OCI-M2 (cell line): Measurements from ENCODE around the gene FRMD4A.
"Not testable (repeated sequence)": the region's sequence is repeated elsewhere in the genome, so short reads cannot be mapped to it uniquely, and the experiment has no call there.

ENCODE experiments used
- DNase-seq: peaks from one replicate; lab custom pipeline; 2025; ENCODE audit not compliant: unreplicated experiment; lab: John Stamatoyannopoulos, UW

FRMD4A gene

DNA sequence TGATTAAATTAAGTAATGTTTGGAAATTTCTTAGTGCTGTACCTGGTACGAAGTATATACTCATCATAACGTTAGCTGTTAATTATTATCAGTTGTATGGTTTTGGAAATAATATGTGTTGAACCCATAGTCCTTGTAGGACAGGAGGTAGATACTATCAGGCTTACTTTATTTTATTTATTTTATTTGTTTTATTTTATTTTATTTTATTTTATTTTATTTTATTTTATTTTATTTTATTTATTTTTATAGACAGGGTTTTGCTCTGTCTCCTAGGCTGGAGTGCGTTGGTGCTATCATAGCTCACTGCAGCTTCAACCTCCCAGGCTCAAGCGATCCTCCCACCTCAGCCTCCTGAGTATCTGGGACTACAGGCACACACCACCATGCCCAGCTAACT, 465.5 kb downstream of the FRMD4A start:
- not testable (repeated sequence) for DNase-seq

- DNase-seq = no peak
Measured at GRCh38 chr10:13862546-13863233, 468.0 kb downstream of the FRMD4A start.

DNA sequence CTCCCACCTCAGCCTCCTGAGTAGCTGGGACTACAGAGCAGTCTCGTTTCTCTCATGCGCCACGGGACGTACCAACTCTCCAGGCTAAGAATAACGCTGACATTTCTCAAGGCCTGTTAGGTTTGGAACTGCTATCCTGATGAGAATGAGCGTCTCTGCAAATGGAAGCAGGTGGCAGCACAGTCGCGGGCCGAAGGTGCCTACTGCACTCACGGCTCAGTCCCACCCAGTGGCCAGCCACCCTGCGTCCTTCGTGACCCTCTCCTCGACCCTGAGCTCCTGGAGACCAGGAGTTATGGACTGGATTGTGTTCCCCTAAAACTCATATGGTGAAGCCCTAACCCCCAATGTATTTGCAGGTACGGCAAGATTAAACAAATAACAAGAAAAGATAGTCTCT, 469.8 kb downstream of the FRMD4A start:
- no peak for DNase-seq

GRCh38 chr10:13859979-13860654, 470.6 kb downstream of the FRMD4A start:
- no peak for DNase-seq

GRCh38 chr10:13858709-13859108, 472.0 kb downstream of the FRMD4A start:
- DNase-seq = no peak

GRCh38 chr10:13857451-13857850, 473.3 kb downstream of the FRMD4A start:
- no peak for DNase-seq

- DNase-seq = no peak
Measured at GRCh38 chr10:13853854-13854253, 476.9 kb downstream of the FRMD4A start.

- DNase-seq = no peak
Measured at GRCh38 chr10:13852872-13853271, 477.9 kb downstream of the FRMD4A start.

DNA sequence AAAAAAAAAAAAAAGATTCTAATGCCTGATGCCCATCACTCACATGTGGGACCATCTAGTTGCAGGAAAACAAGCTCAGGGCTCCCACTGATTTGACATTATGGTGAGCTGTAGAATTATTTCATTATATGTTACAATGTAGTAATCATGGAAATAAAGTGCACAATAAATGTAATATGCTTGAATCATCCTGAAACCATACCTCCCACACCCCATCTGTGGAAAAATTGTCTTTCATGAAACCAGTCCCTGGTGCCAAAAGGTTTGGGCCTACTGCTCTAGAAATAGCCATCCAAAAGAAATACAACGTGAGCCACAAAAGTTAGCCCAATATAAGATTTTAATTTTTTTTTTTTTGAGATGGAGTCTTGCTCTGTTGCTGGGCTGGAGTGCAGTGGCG, 478.8 kb downstream of the FRMD4A start:
- no peak for DNase-seq

DNA sequence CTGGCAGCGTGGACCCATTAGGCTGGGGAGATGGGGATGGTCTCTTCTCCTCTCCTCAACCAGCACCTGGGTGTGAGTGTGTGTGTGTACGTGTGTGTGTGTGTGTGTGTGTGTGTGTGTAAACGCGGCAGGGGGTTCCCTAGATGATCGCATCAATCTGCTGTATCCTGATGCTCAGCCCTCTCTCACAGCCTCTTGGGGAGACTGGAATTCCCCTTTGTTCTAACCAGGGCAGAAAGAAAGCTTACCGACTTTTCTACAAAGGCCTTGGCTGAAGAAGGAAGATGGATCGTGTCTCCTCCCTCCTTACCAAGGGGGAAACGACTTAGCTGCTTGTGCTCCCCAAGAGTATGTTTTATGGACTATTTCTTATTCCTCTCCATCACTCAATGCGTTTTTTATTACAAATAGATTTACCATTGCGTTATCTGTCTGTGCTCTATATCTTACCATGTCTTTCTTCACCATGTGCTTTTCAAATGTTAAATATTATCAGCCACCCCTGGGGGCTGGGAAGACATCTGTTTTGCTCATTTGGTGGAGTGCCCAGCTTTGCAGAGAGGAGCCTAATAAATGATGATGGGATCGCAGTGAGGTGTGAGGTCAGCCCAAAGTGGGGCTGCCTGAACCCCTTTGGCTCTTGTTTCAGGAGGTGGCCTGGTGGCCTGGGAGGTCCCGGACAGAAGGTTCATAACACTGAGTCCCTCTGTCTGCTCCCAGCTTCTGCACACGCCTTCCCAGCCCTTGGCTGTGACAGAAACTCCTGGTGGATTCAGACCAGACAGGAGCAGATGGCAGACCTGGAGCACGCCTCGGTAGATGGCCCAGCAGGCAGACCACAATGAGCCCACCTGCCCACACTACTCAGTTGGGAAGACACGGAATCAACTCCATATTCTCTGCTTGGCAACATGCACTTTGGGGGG, 481.9 kb downstream of the FRMD4A start:
- no peak for DNase-seq

DNA sequence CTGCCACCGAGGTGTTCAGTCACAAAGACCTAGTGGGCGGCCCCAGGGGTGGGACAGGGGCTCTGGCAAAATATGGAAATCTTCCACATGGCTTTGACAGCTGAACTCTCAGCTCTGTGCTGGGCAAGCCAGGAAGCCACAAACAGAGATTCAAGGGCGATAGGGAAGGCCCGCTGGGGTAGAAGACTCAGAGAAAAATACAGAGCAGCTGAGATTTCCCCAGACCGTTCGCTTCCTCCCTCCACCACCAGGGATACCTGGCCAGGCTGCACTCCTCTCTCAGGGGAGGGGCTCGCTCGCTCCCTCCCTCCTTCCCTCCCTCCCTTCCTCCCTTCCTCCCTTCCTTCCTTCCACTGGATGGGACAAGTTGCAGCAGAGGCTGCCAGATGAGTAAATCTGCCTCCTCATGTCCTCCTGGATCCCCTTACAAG, 483.5 kb downstream of the FRMD4A start:
- no peak for DNase-seq

DNA sequence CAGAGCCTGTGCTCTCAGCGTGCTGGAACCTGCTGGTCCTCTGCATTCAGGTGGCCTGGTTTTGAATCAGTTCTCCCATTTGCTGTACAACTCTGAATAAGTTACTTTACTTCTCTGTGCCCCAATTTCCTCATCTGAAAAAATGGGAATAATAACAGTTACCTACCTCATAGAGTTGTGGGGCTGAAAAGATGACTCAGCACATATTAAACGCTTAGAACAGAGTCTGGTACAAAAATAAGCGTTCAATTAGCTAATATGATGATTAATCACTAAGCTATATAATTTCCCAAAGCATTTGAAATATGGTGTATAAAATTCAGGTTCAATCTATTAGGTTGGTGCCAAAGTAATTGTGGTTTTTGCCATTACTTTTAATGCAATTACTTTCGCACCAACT, 484.8 kb downstream of the FRMD4A start:
- no peak for DNase-seq

- no peak for DNase-seq
Measured at GRCh38 chr10:13844651-13845050, 486.1 kb downstream of the FRMD4A start.

GRCh38 chr10:13842117-13842516, 488.6 kb downstream of the FRMD4A start:
- no peak for DNase-seq

- DNase-seq = no peak
Measured at GRCh38 chr10:13840036-13840435, 490.7 kb downstream of the FRMD4A start.

DNA sequence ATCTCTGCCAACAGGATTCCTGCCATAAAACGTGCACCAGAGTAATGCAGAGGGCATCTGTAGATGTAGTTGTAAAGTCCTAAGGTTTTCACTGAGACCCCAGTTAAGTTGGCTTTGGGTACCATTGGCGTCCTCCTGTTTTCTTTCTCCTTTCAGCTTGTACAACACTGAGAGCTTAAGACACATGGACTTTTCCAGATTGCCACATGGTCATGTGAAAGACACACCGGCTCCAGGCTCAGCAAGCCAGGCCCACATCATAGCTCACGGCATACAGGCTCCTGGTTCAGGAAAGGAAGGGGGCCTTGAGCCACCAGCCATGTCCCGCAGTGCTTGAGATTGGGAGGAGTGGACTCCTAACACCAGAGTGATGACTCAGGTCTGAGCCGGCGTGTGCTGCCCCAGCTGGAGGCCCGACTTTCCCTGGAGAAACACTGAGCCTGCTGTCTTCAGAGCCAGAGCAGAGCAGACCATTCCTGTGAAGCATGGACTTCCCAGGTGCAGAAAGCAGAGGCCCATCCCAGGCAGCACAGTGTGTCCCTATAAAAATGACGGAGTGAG, 491.2 kb downstream of the FRMD4A start:
- DNase-seq = no peak

DNA sequence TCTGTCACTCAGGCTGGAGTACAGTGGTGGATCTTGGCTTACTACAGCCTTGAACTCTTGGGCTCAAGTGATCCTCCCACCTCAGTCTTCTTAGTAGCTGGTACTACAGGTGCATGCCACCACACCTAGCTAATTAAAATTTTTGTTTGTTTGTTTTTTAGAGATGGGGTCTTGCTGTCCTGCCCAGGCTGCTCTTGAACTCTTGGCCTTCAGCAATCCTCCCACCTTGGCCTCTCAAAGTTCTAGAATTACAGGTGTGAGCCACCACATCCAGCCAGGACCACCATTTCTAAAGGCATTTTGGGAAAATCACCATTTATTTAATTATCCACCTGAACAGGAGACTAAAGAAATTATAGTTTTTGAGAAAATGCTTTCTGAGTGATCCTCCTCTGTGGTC, 491.7 kb downstream of the FRMD4A start:
- no peak for DNase-seq

DNA sequence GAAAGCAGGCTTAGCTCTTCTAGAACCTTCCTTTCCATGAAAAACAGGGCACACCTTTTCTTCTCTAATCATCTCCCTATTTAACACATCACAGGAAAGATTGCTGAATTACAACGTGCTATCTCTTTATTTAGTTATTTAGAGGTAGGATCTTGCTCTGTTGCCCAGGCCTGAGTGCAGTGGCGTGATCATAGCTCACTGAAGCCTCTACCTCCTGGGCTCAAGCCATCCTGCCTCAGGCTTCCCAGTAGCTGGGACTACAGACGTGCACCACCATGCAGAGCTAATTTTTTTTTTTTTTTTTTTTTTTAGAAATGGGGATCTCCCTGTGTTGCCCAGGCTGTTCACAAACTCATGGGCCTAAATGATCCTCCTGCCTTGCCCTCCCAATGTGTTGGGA, 492.8 kb downstream of the FRMD4A start:
- no peak for DNase-seq

DNA sequence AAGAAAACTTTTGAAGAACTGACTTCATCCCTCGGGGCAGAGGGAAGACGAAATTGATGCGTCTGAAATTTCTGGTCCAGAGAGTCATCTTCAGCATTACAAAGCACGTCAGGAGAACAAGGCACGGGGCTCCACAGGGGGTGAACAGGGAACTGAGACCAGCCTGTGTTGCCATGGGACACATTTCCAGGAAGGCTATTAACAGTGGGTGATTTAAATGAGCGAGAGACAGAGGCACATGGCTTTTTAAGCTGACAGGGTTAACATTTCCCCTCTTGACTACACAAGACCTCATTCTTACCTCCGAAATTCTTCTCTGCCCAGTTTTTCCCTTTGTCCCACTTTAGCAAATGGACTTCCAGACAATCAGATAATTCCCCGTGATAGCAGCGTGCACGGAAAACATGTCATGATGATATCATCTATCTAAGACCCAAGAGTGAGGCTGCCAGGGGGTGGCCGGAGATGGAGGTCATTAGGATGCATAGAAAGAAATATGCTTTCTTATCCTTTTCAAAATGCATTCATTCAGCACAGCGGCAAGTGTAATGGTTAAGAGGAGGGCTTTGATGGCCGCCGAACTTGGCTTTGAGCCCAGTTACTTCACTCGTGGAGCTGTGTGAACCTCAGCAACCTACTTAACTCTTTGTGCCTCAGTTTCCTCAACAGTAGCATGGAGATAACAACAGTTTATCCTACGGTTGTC, 496.0 kb downstream of the FRMD4A start:
- DNase-seq = no peak

DNA sequence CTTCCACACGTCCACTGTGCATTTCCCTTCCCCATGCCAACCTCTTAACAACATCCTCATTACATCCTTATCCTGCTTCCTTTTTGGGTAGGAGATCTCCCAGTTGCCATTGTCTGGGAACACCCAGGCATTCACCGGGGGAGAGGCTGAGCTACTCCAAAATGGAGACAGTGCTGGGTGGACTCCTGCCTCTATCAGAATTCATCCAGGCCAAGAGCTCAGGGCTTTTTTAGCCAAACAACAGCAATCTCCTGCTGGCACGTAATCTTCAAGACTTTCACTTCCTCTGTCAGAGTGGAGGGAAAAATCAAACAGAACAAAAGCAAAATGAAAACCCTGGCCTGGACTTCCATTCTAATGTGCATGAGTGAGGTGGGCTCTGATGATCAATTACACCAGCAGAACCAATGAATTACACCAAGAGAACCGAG, 499.0 kb downstream of the FRMD4A start:
- no peak for DNase-seq

DNA sequence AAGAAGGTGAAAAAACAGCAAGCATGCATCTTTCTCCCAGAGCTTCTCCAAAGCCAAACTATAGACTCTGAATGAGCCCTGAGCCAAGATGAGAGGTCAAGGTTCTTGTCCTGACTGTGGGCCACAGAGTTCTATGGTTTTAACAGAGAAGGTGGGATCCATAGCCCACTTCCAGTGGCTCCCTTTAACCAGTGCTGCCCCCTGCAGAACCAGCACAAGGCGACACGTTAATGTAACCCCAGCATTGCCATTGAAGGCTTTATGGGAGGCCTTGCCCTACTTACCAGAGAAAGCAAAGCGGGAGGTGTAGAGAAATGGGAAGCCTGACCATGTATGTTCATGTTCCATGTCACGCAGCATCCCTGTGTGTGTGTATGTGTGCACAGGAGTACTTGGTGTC, 500.3 kb downstream of the FRMD4A start:
- DNase-seq = no peak
